Thoracic aorta endothelial cell (primary cell): ENCODE data around the gene SLC27A5. TPM values are rescaled to one million over a fixed set of nuclear protein-coding genes. Genes with fewer than 3 reads are reported as not detected.

ENCODE experiments used
- small RNA-seq: library from RNA; depleted of rRNA; stranded (forward); fragments of <200 nt; gene quantifications from one replicate; pipeline ENCODE3, GENCODE V24; 2012
- total RNA-seq: library from RNA; depleted of rRNA; stranded (reverse); fragments of >200 nt; gene quantifications from 2 replicates; pipeline ENCODE4 v1.2.3, GENCODE V29; 2012

The SLC27A5 gene, protein sequence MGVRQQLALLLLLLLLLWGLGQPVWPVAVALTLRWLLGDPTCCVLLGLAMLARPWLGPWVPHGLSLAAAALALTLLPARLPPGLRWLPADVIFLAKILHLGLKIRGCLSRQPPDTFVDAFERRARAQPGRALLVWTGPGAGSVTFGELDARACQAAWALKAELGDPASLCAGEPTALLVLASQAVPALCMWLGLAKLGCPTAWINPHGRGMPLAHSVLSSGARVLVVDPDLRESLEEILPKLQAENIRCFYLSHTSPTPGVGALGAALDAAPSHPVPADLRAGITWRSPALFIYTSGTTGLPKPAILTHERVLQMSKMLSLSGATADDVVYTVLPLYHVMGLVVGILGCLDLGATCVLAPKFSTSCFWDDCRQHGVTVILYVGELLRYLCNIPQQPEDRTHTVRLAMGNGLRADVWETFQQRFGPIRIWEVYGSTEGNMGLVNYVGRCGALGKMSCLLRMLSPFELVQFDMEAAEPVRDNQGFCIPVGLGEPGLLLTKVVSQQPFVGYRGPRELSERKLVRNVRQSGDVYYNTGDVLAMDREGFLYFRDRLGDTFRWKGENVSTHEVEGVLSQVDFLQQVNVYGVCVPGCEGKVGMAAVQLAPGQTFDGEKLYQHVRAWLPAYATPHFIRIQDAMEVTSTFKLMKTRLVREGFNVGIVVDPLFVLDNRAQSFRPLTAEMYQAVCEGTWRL
- 7.8 and 8.0 TPM in 2 replicates for total RNA-seq

DNA sequence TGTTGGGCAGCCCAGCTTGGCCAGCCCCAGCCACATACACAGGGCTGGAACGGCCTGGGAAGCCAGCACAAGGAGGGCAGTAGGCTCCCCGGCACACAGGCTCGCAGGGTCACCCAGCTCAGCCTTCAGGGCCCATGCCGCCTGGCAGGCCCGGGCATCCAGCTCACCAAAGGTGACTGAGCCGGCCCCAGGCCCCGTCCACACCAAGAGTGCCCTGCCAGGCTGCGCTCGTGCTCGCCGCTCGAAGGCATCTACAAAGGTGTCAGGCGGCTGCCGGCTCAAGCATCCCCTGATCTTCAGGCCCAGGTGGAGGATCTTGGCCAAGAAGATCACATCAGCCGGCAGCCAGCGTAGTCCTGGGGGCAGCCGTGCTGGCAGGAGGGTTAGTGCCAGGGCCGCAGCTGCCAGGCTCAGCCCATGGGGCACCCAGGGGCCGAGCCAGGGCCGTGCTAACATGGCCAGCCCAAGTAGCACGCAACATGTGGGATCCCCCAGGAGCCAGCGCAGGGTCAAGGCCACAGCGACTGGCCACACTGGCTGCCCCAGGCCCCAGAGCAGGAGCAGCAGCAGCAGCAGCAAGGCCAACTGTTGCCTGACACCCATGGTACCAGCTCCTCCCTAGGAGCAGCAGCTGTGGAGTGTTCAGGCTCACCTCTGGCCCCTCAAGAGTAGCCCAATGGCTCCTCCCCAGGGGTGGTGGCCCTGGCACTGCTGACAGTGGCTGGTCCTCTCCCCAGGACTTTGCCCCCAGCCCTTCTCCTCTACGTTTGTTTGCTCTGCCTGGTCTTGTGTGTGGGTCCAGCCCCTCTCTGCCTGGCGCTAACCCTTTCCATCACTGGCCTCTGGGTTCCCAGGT, at the start of gene SLC27A5:
TSS of gene SLC27A5 (minus strand) at position 640 of the 856 bp plus-strand sequence. CDS start at position 603, 37 bp downstream.

GRCh38 chr19:58558066-58558622, 46.4 kb upstream of the SLC27A5 start, which contains the start of gene UBE2M:
TSS of gene UBE2M (minus strand) at chr19:58558611. CDS start at chr19:58558381, 230 bp downstream.

GRCh38 chr19:58554494-58555368, 42.9 kb upstream of the SLC27A5 start, which contains the start of gene CHMP2A:
TSS of gene CHMP2A (minus strand) at chr19:58555105. CDS start at chr19:58554212, 893 bp downstream.

GRCh38 chr19:58543826-58544590, 32.2 kb upstream of the SLC27A5 start, which contains the start of gene TRIM28:
TSS of gene TRIM28 (plus strand) at chr19:58544064. CDS start at chr19:58544758, 694 bp downstream.

DNA sequence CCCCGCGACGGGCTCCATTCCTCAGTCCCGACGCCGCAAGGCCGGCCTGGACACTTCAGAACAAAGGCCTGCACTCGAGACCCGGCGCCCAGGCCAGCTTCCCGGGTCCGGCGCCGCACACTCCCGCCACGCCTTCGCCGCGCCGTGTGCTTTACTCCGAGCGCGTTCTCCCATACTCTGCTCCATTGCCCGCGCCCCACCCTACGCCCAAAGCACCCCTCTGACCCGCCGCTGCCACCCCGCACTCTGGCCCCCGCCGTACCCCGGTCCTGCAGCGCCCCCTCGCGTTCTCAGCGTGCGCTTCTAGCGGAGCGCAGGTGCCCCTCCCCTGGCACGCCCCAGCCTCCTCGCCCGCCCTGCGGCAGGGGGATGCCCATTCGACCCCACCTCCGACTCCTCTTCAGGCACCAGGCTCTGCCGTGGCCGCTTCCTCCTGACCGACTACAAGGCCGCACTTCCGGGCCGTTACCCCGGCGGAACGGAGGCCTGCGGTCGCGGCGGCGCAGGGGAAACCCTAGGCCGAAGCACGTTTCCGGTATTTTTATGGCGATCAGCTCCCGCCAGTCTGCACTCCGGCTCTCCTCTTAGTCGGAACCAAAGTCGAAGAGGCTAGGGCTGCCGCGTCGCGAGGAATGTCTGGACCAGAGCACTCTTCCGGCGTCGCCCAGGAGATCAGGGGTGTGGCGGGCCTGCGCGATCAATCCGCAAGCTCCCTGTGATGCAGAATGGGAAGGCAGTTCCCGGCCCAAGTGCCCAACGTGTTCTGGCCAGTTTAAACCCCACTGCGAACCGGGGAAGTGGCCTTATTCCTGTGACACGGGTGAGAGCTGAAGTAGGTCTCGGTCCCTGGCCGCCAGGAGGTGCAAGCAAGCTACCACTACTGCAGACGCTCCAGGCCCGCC, 7.8 kb upstream of the SLC27A5 start, which contains the start of gene ZBTB45:
TSS of gene ZBTB45 (minus strand) at position 456 of the 902 bp plus-strand sequence. CDS start 2,137 bp downstream, outside the sequence.

DNA sequence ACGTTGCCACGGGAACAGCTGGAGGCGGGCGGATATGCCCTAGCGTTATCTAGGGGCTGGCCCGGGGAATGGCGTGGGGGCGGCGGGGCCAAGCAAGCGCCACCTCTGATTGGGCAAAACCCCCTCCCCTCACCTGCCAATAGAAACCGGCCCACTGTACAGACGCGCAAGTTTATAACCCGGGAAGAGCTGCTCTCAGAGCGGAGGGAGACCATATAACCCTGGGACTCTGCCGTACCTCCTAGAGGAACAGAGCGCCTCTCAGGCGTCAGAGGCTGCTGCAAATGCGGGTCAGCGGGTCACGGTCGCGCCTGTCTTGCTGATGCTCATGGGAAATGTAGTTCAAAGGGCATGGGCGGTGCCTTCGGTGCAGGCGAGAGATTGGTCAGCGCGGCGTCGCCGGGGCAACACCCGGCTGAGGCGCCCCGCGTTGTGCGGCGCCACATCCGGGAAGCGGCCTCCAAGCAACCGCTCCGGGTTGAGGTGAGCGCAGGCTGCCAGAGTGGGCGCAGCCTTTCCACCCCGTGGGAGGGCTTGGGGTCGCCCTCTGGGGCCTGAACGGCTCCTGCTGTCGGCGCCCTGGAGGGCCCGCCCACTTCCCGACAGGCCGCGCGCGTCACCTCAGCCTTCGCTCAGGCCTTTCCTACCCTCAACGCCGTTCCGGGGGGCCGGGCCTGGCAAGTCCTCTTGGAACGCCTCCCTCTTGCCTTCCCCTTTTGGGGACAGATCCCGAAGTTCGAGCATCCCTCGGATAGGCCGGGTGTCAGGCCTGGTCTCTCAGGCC, 35.9 kb downstream of the SLC27A5 start, which contains the start of gene ZNF446:
TSS of gene ZNF446 (plus strand) at position 639 of the 784 bp plus-strand sequence. CDS start 867 bp downstream, outside the sequence.

GRCh38 chr19:58466760-58467589, 44.8 kb downstream of the SLC27A5 start, which contains the start of gene ZNF324:
TSS of gene ZNF324 (plus strand) at chr19:58467080. CDS start at chr19:58469186, 2,106 bp downstream.

DNA sequence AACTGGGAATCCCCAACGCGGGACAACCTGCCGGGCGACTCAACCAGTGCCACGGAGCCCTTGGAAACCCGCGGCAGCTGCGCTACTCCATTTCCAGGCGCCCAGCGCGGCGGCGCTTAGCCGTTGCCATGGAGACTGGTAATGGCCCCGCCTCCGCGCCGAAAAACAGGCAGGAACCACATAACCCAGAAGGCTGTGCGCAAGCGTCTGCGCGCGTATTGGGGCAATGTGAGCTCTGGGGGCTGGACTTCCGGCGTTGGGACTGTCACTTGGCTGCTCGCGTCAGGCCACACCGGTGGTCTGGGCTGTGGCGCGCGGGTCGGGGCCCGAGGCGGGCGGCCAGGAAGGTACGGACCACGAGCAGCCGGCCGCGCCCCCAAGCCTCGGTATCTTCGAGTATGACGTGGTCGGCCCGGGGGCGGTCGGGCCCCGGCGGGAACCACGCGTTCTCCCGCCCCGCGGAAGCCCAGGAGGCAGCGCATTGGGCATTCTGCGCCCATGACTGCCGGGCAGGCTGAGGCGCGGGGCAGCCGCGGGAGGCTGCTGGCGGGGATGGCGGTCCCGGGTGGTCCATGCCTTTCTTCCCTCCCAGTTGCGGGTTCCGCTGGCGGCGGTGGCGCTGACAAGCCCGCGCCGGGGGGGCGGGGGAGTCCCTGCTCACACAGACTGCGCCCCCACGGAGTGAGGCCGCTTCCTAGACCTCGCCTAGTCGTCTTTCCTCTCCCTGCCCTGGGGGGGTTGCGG, 60.3 kb downstream of the SLC27A5 start, which contains the start of gene ZNF324B:
TSS of gene ZNF324B (plus strand) at position 265 of the 744 bp plus-strand sequence. CDS start 2,080 bp downstream, outside the sequence.

Small RNA genes within 50 kb of the gene (small RNA-seq; reads per million reads assigned to genes)
- 1.1 reads per million, percentile 21 among the genes with 10 or more reads in this experiment for gene MIR6807
- not detected for gene RN7SL525P
- gene RN7SL693P, result not detected
- not detected for gene RNU6-1337P

Other genes starting within 250 kb of the SLC27A5 start
- 6.9 and 8.0 TPM in 2 replicates for gene ZNF8, start 233.0 kb downstream of the SLC27A5 start, total RNA-seq
- gene ERVK3-1, start 206.6 kb downstream of the SLC27A5 start, total RNA-seq, result 27.4 and 28.0 TPM in 2 replicates
- gene ZSCAN22, start 185.0 kb downstream of the SLC27A5 start, total RNA-seq, result 2.9 and 3.2 TPM in 2 replicates
- gene A1BG, start 158.5 kb downstream of the SLC27A5 start, total RNA-seq, result 1.0 and 3.6 TPM in 2 replicates
- gene ZNF497, start 149.2 kb downstream of the SLC27A5 start, total RNA-seq, result 0.36 and 0.40 TPM in 2 replicates
- 0.57 and 1.2 TPM in 2 replicates for gene ZNF837, start 131.0 kb downstream of the SLC27A5 start, total RNA-seq
- 1,068 and 1,110 TPM in 2 replicates for gene RPS5, start 124.7 kb downstream of the SLC27A5 start, total RNA-seq
- 0.14 and 0.27 TPM in 2 replicates for gene RNF225, start 116.3 kb downstream of the SLC27A5 start, total RNA-seq
- gene ZNF584, start 103.3 kb downstream of the SLC27A5 start, total RNA-seq, result 10.0 and 14.0 TPM in 2 replicates
- gene ZNF132, start 71.8 kb downstream of the SLC27A5 start, total RNA-seq, result 5.5 and 6.7 TPM in 2 replicates
- 6.8 and 8.8 TPM in 2 replicates for gene ZNF324B, start 60.4 kb downstream of the SLC27A5 start, total RNA-seq
- 11.2 and 12.8 TPM in 2 replicates for gene ZNF324, start 44.9 kb downstream of the SLC27A5 start, total RNA-seq
- gene ZNF446, start 35.6 kb downstream of the SLC27A5 start, total RNA-seq, result 5.3 and 5.7 TPM in 2 replicates
- gene ZBTB45, start 7.8 kb upstream of the SLC27A5 start, total RNA-seq, result 7.6 and 10.2 TPM in 2 replicates
- gene TRIM28, start 32.1 kb upstream of the SLC27A5 start, total RNA-seq, result 362 and 396 TPM in 2 replicates
- 60.3 and 83.4 TPM in 2 replicates for gene CHMP2A, start 43.1 kb upstream of the SLC27A5 start, total RNA-seq
- gene UBE2M, start 46.6 kb upstream of the SLC27A5 start, total RNA-seq, result 75.3 TPM in 2 replicates
- 14.1 and 14.9 TPM in 2 replicates for gene MZF1, start 61.3 kb upstream of the SLC27A5 start, total RNA-seq